CD4-positive, alpha-beta T cell treated with Interleukin-1 beta for 1 hour (primary cell): ENCODE measurements around the gene SNX18.
"Not testable (repeated sequence)": the region's sequence is repeated elsewhere in the genome, so short reads cannot be mapped to it uniquely, and the experiment has no call there.

Source experiments
- DNase-seq, 2 donors: peaks; one replicate each; pipeline ENCODE4 v3.0.0-alpha.2; 2020 to 2022

Gene SNX18

GRCh38 chr5:54520940-54521339, 3.4 kb downstream of the SNX18 start:
- DNase-seq, result no peak

GRCh38 chr5:54521856-54522479, 4.4 kb downstream of the SNX18 start:
- no peak for DNase-seq

GRCh38 chr5:54523534-54523933, 6.0 kb downstream of the SNX18 start:
- DNase-seq, result no peak

- DNase-seq, result no peak
Observed at GRCh38 chr5:54524082-54524481, 6.5 kb downstream of the SNX18 start.

- DNase-seq, result no peak
Observed at GRCh38 chr5:54524704-54525103, 7.1 kb downstream of the SNX18 start.

GRCh38 chr5:54525261-54525660, 7.7 kb downstream of the SNX18 start:
- DNase-seq, result no peak

- no peak for DNase-seq
Observed at GRCh38 chr5:54525692-54526091, 8.1 kb downstream of the SNX18 start.

GRCh38 chr5:54526604-54527288, 9.2 kb downstream of the SNX18 start:
- DNase-seq, result no peak

GRCh38 chr5:54528633-54529209, 11.2 kb downstream of the SNX18 start:
- no peak for DNase-seq

GRCh38 chr5:54529565-54529964, 12.0 kb downstream of the SNX18 start:
- DNase-seq, result no peak

- DNase-seq, result no peak
Observed at GRCh38 chr5:54531546-54531945, 14.0 kb downstream of the SNX18 start.

GRCh38 chr5:54533541-54534190, 16.1 kb downstream of the SNX18 start:
- DNase-seq, result no peak

- no peak for DNase-seq
Observed at GRCh38 chr5:54534191-54535004, 16.8 kb downstream of the SNX18 start.

GRCh38 chr5:54535149-54535844, 17.7 kb downstream of the SNX18 start:
- no peak for DNase-seq

- DNase-seq, result not testable (repeated sequence)
Observed at GRCh38 chr5:54536375-54536774, 18.8 kb downstream of the SNX18 start.

GRCh38 chr5:54536861-54537260, 19.3 kb downstream of the SNX18 start:
- DNase-seq, result not testable (repeated sequence)

GRCh38 chr5:54537725-54538124, 20.2 kb downstream of the SNX18 start:
- DNase-seq, result no peak

GRCh38 chr5:54538156-54538555, 20.6 kb downstream of the SNX18 start:
- DNase-seq, result no peak

GRCh38 chr5:54539001-54539400, 21.4 kb downstream of the SNX18 start:
- DNase-seq, result no peak

GRCh38 chr5:54540286-54540685, 22.7 kb downstream of the SNX18 start:
- DNase-seq, result no peak

- DNase-seq, result no peak
Observed at GRCh38 chr5:54541823-54542783, 24.5 kb downstream of the SNX18 start.
